ENCODE measurements around the gene AQP5.

GRCh38 chr12:49950273-49951251, 11.1 kb upstream of the AQP5 start, which contains the start of gene AQP2:
- TF ChIP-seq, protein P1, sequence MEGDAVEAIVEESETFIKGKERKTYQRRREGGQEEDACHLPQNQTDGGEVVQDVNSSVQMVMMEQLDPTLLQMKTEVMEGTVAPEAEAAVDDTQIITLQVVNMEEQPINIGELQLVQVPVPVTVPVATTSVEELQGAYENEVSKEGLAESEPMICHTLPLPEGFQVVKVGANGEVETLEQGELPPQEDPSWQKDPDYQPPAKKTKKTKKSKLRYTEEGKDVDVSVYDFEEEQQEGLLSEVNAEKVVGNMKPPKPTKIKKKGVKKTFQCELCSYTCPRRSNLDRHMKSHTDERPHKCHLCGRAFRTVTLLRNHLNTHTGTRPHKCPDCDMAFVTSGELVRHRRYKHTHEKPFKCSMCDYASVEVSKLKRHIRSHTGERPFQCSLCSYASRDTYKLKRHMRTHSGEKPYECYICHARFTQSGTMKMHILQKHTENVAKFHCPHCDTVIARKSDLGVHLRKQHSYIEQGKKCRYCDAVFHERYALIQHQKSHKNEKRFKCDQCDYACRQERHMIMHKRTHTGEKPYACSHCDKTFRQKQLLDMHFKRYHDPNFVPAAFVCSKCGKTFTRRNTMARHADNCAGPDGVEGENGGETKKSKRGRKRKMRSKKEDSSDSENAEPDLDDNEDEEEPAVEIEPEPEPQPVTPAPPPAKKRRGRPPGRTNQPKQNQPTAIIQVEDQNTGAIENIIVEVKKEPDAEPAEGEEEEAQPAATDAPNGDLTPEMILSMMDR (conservative IDR thresholded peaks at IDR 0.05; ENCODE audit: low read length) = no peak
- TF ChIP-seq EZH2phosphoT487 (IDR thresholded peaks at IDR 0.05; ENCODE audit: borderline replicate concordance, low read depth, low read length) = no peak
